Measurements from ENCODE around the gene PDE6A.

PDE6A gene

DNA sequence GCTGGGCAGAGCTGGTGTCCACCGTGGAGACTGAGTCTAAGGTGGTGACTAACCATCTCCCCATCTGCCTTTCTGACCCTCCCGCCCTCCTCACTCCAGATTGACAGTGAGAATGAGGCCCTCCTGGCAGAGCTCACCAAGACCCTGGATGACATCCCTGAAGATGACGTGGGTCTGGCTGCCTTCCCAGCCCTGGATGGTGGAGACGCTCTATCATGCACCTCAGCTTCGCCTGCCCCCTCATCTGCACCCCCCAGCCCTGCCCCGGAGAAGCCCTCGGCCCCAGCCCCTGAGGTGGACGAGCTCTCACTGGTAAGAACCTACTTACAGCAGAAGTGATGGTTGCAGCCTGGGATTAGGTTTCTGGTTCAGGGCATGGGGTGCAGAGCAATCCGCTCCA is 118.0 kb downstream of the PDE6A start:
- no peak overlapping the region for H3K4me3 ChIP-seq (replicated peaks; ENCODE audit: insufficient read depth, low read length)
- DNase-seq (ENCODE audit: low read depth in 1 of 2, low spot score in 1 of 2) = no peak
- H3K27me3 ChIP-seq (ENCODE audit: insufficient read depth, poor library complexity, severe bottlenecking) = no peaks in the 10 kb centered on the region
- H3K27ac ChIP-seq (replicated peaks) = no peak overlapping the region
- TF ChIP-seq, protein P1, sequence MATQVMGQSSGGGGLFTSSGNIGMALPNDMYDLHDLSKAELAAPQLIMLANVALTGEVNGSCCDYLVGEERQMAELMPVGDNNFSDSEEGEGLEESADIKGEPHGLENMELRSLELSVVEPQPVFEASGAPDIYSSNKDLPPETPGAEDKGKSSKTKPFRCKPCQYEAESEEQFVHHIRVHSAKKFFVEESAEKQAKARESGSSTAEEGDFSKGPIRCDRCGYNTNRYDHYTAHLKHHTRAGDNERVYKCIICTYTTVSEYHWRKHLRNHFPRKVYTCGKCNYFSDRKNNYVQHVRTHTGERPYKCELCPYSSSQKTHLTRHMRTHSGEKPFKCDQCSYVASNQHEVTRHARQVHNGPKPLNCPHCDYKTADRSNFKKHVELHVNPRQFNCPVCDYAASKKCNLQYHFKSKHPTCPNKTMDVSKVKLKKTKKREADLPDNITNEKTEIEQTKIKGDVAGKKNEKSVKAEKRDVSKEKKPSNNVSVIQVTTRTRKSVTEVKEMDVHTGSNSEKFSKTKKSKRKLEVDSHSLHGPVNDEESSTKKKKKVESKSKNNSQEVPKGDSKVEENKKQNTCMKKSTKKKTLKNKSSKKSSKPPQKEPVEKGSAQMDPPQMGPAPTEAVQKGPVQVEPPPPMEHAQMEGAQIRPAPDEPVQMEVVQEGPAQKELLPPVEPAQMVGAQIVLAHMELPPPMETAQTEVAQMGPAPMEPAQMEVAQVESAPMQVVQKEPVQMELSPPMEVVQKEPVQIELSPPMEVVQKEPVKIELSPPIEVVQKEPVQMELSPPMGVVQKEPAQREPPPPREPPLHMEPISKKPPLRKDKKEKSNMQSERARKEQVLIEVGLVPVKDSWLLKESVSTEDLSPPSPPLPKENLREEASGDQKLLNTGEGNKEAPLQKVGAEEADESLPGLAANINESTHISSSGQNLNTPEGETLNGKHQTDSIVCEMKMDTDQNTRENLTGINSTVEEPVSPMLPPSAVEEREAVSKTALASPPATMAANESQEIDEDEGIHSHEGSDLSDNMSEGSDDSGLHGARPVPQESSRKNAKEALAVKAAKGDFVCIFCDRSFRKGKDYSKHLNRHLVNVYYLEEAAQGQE (IDR thresholded peaks at IDR 0.05; ENCODE audit: insufficient replicate concordance, low read depth) = no peak
- TF ChIP-seq, protein P2, sequence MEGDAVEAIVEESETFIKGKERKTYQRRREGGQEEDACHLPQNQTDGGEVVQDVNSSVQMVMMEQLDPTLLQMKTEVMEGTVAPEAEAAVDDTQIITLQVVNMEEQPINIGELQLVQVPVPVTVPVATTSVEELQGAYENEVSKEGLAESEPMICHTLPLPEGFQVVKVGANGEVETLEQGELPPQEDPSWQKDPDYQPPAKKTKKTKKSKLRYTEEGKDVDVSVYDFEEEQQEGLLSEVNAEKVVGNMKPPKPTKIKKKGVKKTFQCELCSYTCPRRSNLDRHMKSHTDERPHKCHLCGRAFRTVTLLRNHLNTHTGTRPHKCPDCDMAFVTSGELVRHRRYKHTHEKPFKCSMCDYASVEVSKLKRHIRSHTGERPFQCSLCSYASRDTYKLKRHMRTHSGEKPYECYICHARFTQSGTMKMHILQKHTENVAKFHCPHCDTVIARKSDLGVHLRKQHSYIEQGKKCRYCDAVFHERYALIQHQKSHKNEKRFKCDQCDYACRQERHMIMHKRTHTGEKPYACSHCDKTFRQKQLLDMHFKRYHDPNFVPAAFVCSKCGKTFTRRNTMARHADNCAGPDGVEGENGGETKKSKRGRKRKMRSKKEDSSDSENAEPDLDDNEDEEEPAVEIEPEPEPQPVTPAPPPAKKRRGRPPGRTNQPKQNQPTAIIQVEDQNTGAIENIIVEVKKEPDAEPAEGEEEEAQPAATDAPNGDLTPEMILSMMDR (IDR thresholded peaks at IDR 0.05; ENCODE audit: insufficient read depth, low read length) = no peak
- TF ChIP-seq GABPA (IDR thresholded peaks at IDR 0.05; ENCODE audit: low read depth) = no peak
- TF ChIP-seq SPI1 (IDR thresholded peaks at IDR 0.05; ENCODE audit: borderline replicate concordance, low read depth) = no peak
- TF ChIP-seq POLR2AphosphoS5 (IDR thresholded peaks at IDR 0.05; ENCODE audit: low read depth) = no peak

DNA sequence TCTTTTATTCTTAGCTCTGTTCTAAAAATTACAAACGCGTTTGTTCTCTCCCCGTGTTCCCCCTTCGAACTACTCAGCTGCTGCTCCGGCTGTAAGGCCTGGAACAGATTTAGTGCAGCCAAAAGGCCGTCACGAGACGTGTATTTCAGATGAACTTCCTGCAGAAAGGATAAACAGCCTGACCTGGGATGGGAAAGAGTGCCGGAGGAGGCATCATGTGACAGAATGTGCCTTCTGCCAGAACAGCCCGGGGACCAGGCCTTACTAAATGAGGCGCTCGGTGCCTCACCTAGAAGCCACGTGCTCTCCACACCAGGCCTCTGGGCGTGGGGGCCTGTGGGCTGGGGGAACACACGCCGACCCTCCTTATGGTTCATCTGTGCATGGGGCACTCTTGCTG is 119.7 kb downstream of the PDE6A start:
- no peak overlapping the region for H3K27ac ChIP-seq (replicated peaks)
- no peak overlapping the region for H3K4me3 ChIP-seq (replicated peaks; ENCODE audit: insufficient read depth, low read length)
- TF ChIP-seq, protein P1 (IDR thresholded peaks at IDR 0.05; ENCODE audit: insufficient replicate concordance, low read depth) = no peak
- TF ChIP-seq POLR2AphosphoS5 (IDR thresholded peaks at IDR 0.05; ENCODE audit: low read depth) (no peak), GABPA (IDR thresholded peaks at IDR 0.05; ENCODE audit: low read depth) (no peak), SPI1 (IDR thresholded peaks at IDR 0.05; ENCODE audit: borderline replicate concordance, low read depth) (no peak)
- TF ChIP-seq, protein P2 (IDR thresholded peaks at IDR 0.05; ENCODE audit: insufficient read depth, low read length) = no peak
- DNase-seq (ENCODE audit: low read depth in 1 of 2, low spot score in 1 of 2) = no peak
- no peaks in the 10 kb centered on the region for H3K27me3 ChIP-seq (ENCODE audit: insufficient read depth, poor library complexity, severe bottlenecking)

GRCh38 chr5:149824120-149824519 is 120.5 kb downstream of the PDE6A start:
- no peak overlapping the region for H3K4me3 ChIP-seq (replicated peaks; ENCODE audit: insufficient read depth, low read length)
- TF ChIP-seq, protein P2 (IDR thresholded peaks at IDR 0.05; ENCODE audit: insufficient read depth, low read length) = no peak
- TF ChIP-seq, protein P1 (IDR thresholded peaks at IDR 0.05; ENCODE audit: insufficient replicate concordance, low read depth) = no peak
- TF ChIP-seq GABPA (IDR thresholded peaks at IDR 0.05; ENCODE audit: low read depth) (no peak), SPI1 (IDR thresholded peaks at IDR 0.05; ENCODE audit: borderline replicate concordance, low read depth) (no peak), POLR2AphosphoS5 (IDR thresholded peaks at IDR 0.05; ENCODE audit: low read depth) (no peak)
- no peaks in the 10 kb centered on the region for H3K27me3 ChIP-seq (ENCODE audit: insufficient read depth, poor library complexity, severe bottlenecking)
- H3K27ac ChIP-seq (replicated peaks) = no peak overlapping the region
- no peak for DNase-seq (ENCODE audit: low read depth in 1 of 2, low spot score in 1 of 2)

All from HL-60 (cell line).